K562 (cell line): ENCODE results near the gene CDIPT. TPM values are rescaled to one million over a fixed set of nuclear protein-coding genes. Genes with fewer than 3 reads are reported as not detected.
"Not testable (repeated sequence)": the region's sequence is repeated elsewhere in the genome, so short reads cannot be mapped to it uniquely, and the experiment has no call there.

Source experiments
- ATAC-seq: fragments of 200-7000 bp; cut with Tn5 transposase; 3 replicates; pipeline ENCODE4 v1.9.1; 2020; ENCODE audit warnings: moderate library complexity
- BruUV-seq: library from RNA; stranded (reverse); fragments of 400-500 nt; replicated peaks from 2 replicates; lab custom pipeline; 2021; lab: Mats Ljungman, UMichigan
- CTCF ChIA-PET: fragments of 300-600 bp; formaldehyde crosslinking; extraction: SDS; loops from one replicate; lab custom pipeline; 2021; ENCODE audit warnings: low intra/inter-chr PET ratio; lab: Yijun Ruan, JAX
- POLR2A ChIA-PET: fragments of 300-600, 350-650 bp; sonication (Branson Sonifier 250); formaldehyde crosslinking; extraction: SDS; loops from one replicate; lab custom pipeline; 2021; ENCODE audit warnings: antibody characterized with exemption, inconsistent platforms; lab: Yijun Ruan, JAX
- DNase-seq, 4 experiments: peaks; one replicate each; pipeline versions ENCODE4 v3.0.0 to v3.0.0-alpha.2; 2011 to 2018; ENCODE audit warnings: low spot score in 3 of 4, mixed read lengths in 3 of 4; ENCODE audit errors: extremely low read depth in 1 of 4
- FAIRE-seq: peaks from 2 replicates; lab custom pipeline; 2011; peaks lifted over from hg19 to GRCh38; lab: Jason Lieb, UNC
- H2AFZ ChIP-seq: 2 replicates; pipeline ENCODE4 v1.6.0; 2011; ENCODE audit warnings: low read depth, low read length, control low read depth, inconsistent platforms
- H3K27ac ChIP-seq: fragments of 200-600 bp; 3 replicates; pipeline ENCODE4 v1.8.0; 2011; ENCODE audit warnings: low read depth, mild to moderate bottlenecking, control low read depth, inconsistent platforms, low read length, moderate library complexity, mixed read lengths; ENCODE audit errors: extremely low read depth
- H3K27me3 ChIP-seq, 2 experiments: fragments of 300-600 bp in 1 of 2; 2 replicates in 1 of 2; 3 replicates in 1 of 2; pipeline versions ENCODE4 v1.6.0 to v1.8.0; 2011; ENCODE audit warnings: inconsistent platforms in 2 of 2, low read length in 2 of 2, mild to moderate bottlenecking in 1 of 2, mixed read lengths in 1 of 2, moderate library complexity in 1 of 2; ENCODE audit not compliant: control insufficient read depth in 2 of 2, insufficient read depth in 2 of 2
- H3K36me3 ChIP-seq: fragments of 300-600 bp; 3 replicates; pipeline ENCODE4 v1.8.0; 2011; ENCODE audit warnings: mild to moderate bottlenecking, low read length, inconsistent platforms; ENCODE audit not compliant: control insufficient read depth, insufficient read depth
- H3K4me1 ChIP-seq, 2 experiments: fragments of 200-600 bp in 1 of 2; replicated peaks in 1 of 2; 2 replicates in 1 of 2; 3 replicates in 1 of 2; pipeline versions ENCODE4 v1.5.1 to v1.8.0; 2011; ENCODE audit warnings: inconsistent platforms in 2 of 2, low read length in 2 of 2, mild to moderate bottlenecking in 1 of 2, mixed read lengths in 1 of 2, moderate library complexity in 1 of 2; ENCODE audit not compliant: control insufficient read depth in 2 of 2, insufficient read depth in 2 of 2
- H3K4me2 ChIP-seq: 2 replicates; pipeline ENCODE4 v1.6.1; 2011; ENCODE audit warnings: low read length, control low read depth, inconsistent platforms, mixed read lengths; ENCODE audit not compliant: insufficient read depth
- H3K4me3 ChIP-seq: fragments of 200-600 bp; sonication (generic), shearing (Covaris generic); 2 replicates; pipeline ENCODE4 v1.5.1; 2016; ENCODE audit warnings: control low read depth, inconsistent platforms
- H3K79me2 ChIP-seq: fragments of 200-600 bp; 3 replicates; pipeline ENCODE4 v1.8.0; 2011; ENCODE audit warnings: low read length, inconsistent platforms; ENCODE audit not compliant: control insufficient read depth, insufficient read depth
- H3K9ac ChIP-seq, 2 experiments: 2 replicates each; pipeline versions ENCODE4 v1.6.0 to v1.6.1; 2011; ENCODE audit warnings: low read depth in 2 of 2, low read length in 2 of 2, control low read depth in 1 of 2, inconsistent platforms in 1 of 2, mild to moderate bottlenecking in 1 of 2, mixed read lengths in 1 of 2; ENCODE audit not compliant: insufficient read depth in 1 of 2
- H3K9me1 ChIP-seq: one replicate; pipeline ENCODE4 v1.6.0; 2011; ENCODE audit warnings: inconsistent platforms, mild to moderate bottlenecking, low read length, moderate library complexity; ENCODE audit not compliant: control insufficient read depth, insufficient read depth
- H3K9me3 ChIP-seq: replicated peaks from 2 replicates; pipeline ENCODE4 v1.5.1; 2011; ENCODE audit warnings: low read depth, low read length, inconsistent platforms; ENCODE audit not compliant: control insufficient read depth, insufficient read depth
- H4K20me1 ChIP-seq: replicated peaks from 2 replicates; pipeline ENCODE4 v1.6.1; 2011; ENCODE audit warnings: low read length, inconsistent platforms, mixed read lengths; ENCODE audit not compliant: control insufficient read depth, insufficient read depth
- CEBPB ChIP-seq: fragments of 450-650 bp; IDR thresholded peaks from 2 replicates; pipeline ENCODE4 v1.6.1; 2016; ENCODE audit warnings: missing genetic modification characterization, missing compliant biosample characterization
- MBD2 ChIP-seq: sonication (generic); IDR thresholded peaks from 2 replicates; pipeline ENCODE4 v1.6.1; 2016; ENCODE audit warnings: low read depth, borderline replicate concordance
- RBM25 ChIP-seq: fragments of 200-400 bp; formaldehyde crosslinking; IDR thresholded peaks from 2 replicates; pipeline ENCODE4 v1.6.1; 2018; ENCODE audit warnings: low read length, low read depth, moderate library complexity; ENCODE audit not compliant: severe bottlenecking
- ZNF121 ChIP-seq: sonication (generic); formaldehyde crosslinking; conservative IDR thresholded peaks from 2 replicates; pipeline ENCODE4 v1.8.0; 2022; ENCODE audit warnings: missing genetic modification reagents
- WGBS: fragments of 100-300 bp; shearing (Covaris generic); methylation state at CpG from one replicate; pipeline ENCODE4 v1.1.6; 2016; ENCODE audit warnings: low coverage, mixed read lengths; ENCODE audit not compliant: insufficient coverage; ENCODE audit errors: missing lambda C conversion rate; 5-methylcytosine and 5-hydroxymethylcytosine counted together
- in situ Hi-C: fragments of 300-500 bp; cut with MboI; formaldehyde crosslinking; loops from 4 replicates; pipeline ENCODE4 v1.15.0; 2018; ENCODE audit warnings: inconsistent platforms, mixed read lengths
- intact Hi-C: fragments of 100-400 bp; cut with micrococcal nuclease; formaldehyde crosslinking; loops from 2 replicates; pipeline ENCODE4 v1.14.2; 2022
- polyA plus RNA-seq, 8 experiments: library from polyadenylated mRNA; depleted of rRNA in 4 of 8; stranded (reverse) in 5 of 8; unstranded in 3 of 8; fragments of >200 nt; fragmentation: Nextera tagmentation in 2 of 8; fragmentation: Illumina TruSeq in 1 of 8; extraction: Ambion mirVana in 2 of 8; extraction: Trizol in 1 of 8; gene quantifications; 2 replicates each; pipeline versions ENCODE4 v1.2.1 to v1.2.3, GENCODE V29; 2011 to 2014; ENCODE audit warnings: inconsistent platforms in 1 of 8, missing spikeins in 1 of 8
- total RNA-seq, 7 experiments: library from RNA; depleted of rRNA in 6 of 7; stranded (reverse); fragments of >200 nt in 6 of 7; fragmentation: Illumina TruSeq in 2 of 7; extraction: Trizol in 2 of 7; gene quantifications; 2 replicates each; pipeline versions ENCODE4 v1.2.1 to v1.2.3, GENCODE V29; 2011 to 2021; ENCODE audit warnings: low replicate concordance in 1 of 7

Gene CDIPT
- total and polyA plus RNA-seq, 9 of the 15 experiments (the other 6 are each of a cell fraction or from before 2014, with no cell fraction given), result 1.3 to 37.0 (median 23.0) TPM

- H3K9ac ChIP-seq, result no peak overlapping the region; a peak in 1 of 4 replicates
- intact Hi-C loops, result no loop called here
- BruUV-seq, result no TSS peak
- ATAC-seq (no peak), DNase-seq (no peak), FAIRE-seq (no peak)
- H3K9me1 ChIP-seq, result no peaks in the 10 kb centered on the region
- H3K9me3 ChIP-seq, result no peaks in the 10 kb centered on the region
- H2AFZ ChIP-seq, result no peak overlapping the region
- H3K4me3 ChIP-seq, result no peak overlapping the region
- ChIA-PET CTCF (no interaction called here), POLR2A (no interaction called here)
- peaks cover 0 to 7% of the 10 kb centered on the region in 2 experiments; a peak in 2 of 5 replicates for H3K4me1 ChIP-seq
- in situ Hi-C loops, result no loop called here
- H3K79me2 ChIP-seq, result no peaks in the 10 kb centered on the region
- WGBS, result 15% methylated on average over 10 of the region's 10 CpGs
- no peak overlapping the region for H3K27ac ChIP-seq
- H3K27me3 ChIP-seq, result peaks cover 17 to 37% of the 10 kb centered on the region in 2 experiments; a peak in 4 of 5 replicates
- TF ChIP-seq CEBPB (tag) (peak; percentile 68), MBD2 (no peak)
- H3K4me2 ChIP-seq, result no peak overlapping the region
- 0 out of 2 replicates have a peak, but pooled peaks cover 4% of the 10 kb centered on the region for H4K20me1 ChIP-seq
- H3K36me3 ChIP-seq, result no peaks in the 10 kb centered on the region
These were observed 28.8 kb upstream of the CDIPT start for GRCh38 chr16:29891525-29892457.

DNA sequence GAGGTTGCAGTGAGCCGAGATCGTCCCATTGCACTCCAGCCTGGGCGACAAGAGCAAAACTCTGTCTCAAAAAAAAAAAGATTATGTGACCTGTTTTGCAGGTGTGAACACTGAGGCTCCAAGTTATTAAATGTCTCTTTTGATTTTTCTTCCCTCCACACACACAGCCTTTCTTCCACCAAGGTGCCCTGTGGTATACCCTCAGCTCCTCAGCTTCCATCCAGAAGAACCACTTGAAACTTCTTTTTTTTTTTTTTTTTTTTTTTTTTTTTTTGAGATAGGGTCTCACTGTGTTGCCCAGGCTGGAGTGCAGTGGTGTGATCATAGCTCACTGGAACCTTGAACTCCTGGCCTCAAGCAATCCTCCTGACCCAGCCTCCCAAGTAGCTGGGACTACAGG is 26.3 kb upstream of the CDIPT start:
- ATAC-seq, H3K27ac ChIP-seq, intact Hi-C loops, H2AFZ ChIP-seq, FAIRE-seq, H3K4me3 ChIP-seq, BruUV-seq, H3K4me1 ChIP-seq, H3K79me2 ChIP-seq, H3K9me1 ChIP-seq, H3K36me3 ChIP-seq, H3K9ac ChIP-seq, H3K4me2 ChIP-seq, CTCF ChIA-PET, H4K20me1 ChIP-seq, in situ Hi-C loops, H3K9me3 ChIP-seq, DNase-seq: not testable (repeated sequence)
- peak; percentile 84 for TF ChIP-seq ZNF121
- peak; percentile 14 for TF ChIP-seq RBM25
- H3K27me3 ChIP-seq, result peaks cover 13 to 41% of the 10 kb centered on the region in 2 experiments; a peak in 4 of 5 replicates
- POLR2A ChIA-PET, result interaction anchor here (1.6 kb wide), 1 partner anchor 12 kb away, joined by 6 read pairs; no protein-coding TSS in a partner anchor
- 19% methylated on average over 3 of the region's 3 CpGs for WGBS
